ENCODE results near the gene SYT6. TPM values are rescaled to one million over a fixed set of nuclear protein-coding genes. Genes with fewer than 3 reads are reported as not detected.

The SYT6 gene
- total and polyA plus RNA-seq, 10 donors, result 0.14 TPM; not detected in 9

GRCh38 chr1:114114185-114115094 is 39.2 kb downstream of the SYT6 start:
- intact Hi-C loops (cut with DNase I; ENCODE audit: low total_unique reads), result no loop called here
- WGBS, 5 donors, result 63 to 76% (median 70%) methylated on average over 8 of the region's 8 CpGs
- no peak for DNase-seq

DNA sequence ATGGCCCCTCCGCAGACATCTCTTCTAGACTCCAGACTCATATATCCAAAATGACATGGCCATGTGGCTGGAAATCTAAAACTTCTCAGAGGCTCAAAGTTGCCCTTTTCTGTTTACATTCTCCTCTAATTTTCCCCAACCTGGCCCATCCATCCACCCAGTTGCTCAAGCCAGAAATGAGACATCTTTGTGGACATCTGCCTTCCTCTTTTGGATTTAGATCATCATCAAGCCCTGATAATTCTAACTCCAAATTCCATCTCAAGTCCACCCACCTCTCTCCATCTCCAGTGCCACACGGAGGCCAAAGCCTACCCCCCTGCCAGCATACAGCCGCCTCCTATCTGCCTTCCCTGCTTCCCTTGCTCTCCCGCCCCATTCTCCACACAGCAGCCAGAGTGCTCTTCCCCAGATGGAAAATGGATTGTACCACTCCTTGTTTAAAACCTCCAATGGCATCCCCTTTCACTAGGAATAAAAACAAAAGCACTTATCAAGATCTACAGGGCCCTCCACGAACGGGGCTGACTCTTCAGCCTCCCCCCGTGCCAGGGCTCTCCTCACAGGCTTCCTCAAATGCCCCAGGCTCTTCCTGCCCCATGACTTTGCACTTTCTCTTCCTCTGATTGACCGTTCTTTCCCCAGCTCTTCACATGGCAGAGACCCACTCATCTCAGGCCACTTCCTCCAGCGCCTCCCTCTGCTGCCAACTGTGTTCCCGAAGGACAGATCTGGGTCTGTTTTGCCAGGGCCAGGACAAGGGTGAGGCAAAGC is 40.1 kb downstream of the SYT6 start:
- Histone ChIP-seq H3K27ac (peak overlapping the region in 5 of 8 donors; percentile 33 to 77 (median 70)), H3K27me3 (replicated peaks in 1 of 7) (peaks cover 0 to 6% (median 0%) of the 10 kb centered on the region in 7 donors), H3K4me3 (no peak overlapping the region), H3K9me3 (no peaks in the 10 kb centered on the region), H3K36me3 (no peaks in the 10 kb centered on the region), H3K4me1 (peaks cover 0 to 26% (median 8%) of the 10 kb centered on the region in 6 donors)
- no peak for TF ChIP-seq CTCF (IDR thresholded peaks at IDR 0.05 in 8 of 11, conservative IDR thresholded peaks at IDR 0.05 in 3 of 11)
- no peak for TF ChIP-seq POLR2A (IDR thresholded peaks at IDR 0.05)
- TF ChIP-seq POLR2AphosphoS5 (IDR thresholded peaks at IDR 0.05), result peak in 1 of 3 donors; percentile 15
- intact Hi-C loops (cut with DNase I; ENCODE audit: low total_unique reads), result no loop called here
- 27 to 37% (median 34%) methylated on average over 10 of the region's 10 CpGs for WGBS, 5 donors
- no peak for DNase-seq

More at GRCh38 chr1:114114185-114115094, 39.2 kb downstream of the SYT6 start:
- Histone ChIP-seq H3K4me3 (no peak overlapping the region), H3K27ac (peak overlapping the region in 3 of 8 donors; percentile 70 to 77 (median 72)), H3K36me3 (no peaks in the 10 kb centered on the region), H3K9me3 (no peaks in the 10 kb centered on the region), H3K27me3 (replicated peaks in 1 of 7) (peaks cover 0 to 8% (median 0%) of the 10 kb centered on the region in 7 donors), H3K4me1 (peaks cover 0 to 26% (median 8%) of the 10 kb centered on the region in 6 donors)
- TF ChIP-seq CTCF (IDR thresholded peaks at IDR 0.05 in 8 of 11, conservative IDR thresholded peaks at IDR 0.05 in 3 of 11) (no peak), POLR2AphosphoS5 (IDR thresholded peaks at IDR 0.05) (no peak), POLR2A (IDR thresholded peaks at IDR 0.05) (no peak)

DNA sequence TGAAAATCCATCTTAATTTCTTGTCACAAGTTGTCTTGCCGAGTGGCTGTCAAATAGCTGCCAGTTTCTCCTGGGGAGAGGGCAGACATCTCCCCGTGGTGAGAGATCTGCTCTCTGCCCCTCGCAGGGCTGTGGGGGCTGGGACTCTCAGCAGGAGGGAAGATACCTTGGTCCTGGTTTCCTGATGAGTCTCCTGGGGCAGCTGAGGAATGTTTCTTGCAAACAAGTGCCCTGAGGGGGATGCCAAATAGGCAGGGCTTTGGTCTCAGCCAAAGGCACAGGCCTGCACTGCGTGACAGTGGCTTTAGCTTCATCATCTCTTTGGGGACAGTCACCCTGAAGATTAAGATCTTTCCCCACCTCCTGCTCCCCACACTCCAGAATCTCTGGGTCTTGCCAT is 40.9 kb downstream of the SYT6 start:
- no peak overlapping the region for H3K4me3 ChIP-seq
- H3K27me3 ChIP-seq (replicated peaks in 1 of 7), result no peaks in the 10 kb centered on the region
- DNase-seq, result no peak
- no peaks in the 10 kb centered on the region for H3K9me3 ChIP-seq
- intact Hi-C loops (cut with DNase I; ENCODE audit: low total_unique reads), result no loop called here
- WGBS, 5 donors, result 46 to 67% (median 61%) methylated on average over 3 to 4 of the region's 4 CpGs
- H3K4me1 ChIP-seq, result peaks cover 0 to 26% (median 8%) of the 10 kb centered on the region in 6 donors
- no peak for TF ChIP-seq CTCF (IDR thresholded peaks at IDR 0.05 in 8 of 11, conservative IDR thresholded peaks at IDR 0.05 in 3 of 11)
- no peak for TF ChIP-seq POLR2AphosphoS5 (IDR thresholded peaks at IDR 0.05)
- no peak for TF ChIP-seq POLR2A (IDR thresholded peaks at IDR 0.05)
- H3K27ac ChIP-seq, result peak overlapping the region in 1 of 8 donors; percentile 77
- no peaks in the 10 kb centered on the region for H3K36me3 ChIP-seq
